NCI-H524 (cell line): ENCODE data around the gene NAXD.
A peak's percentile ranks its signal among the peaks of the same experiment; 100 is the strongest.
"Not testable (repeated sequence)": the region's sequence is repeated elsewhere in the genome, so short reads cannot be mapped to it uniquely, and the experiment has no call there.

Source experiments
- DNase-seq, 2 experiments: peaks; one replicate each; lab custom pipeline; 2025; lab: John Stamatoyannopoulos, UW

NAXD gene

DNA sequence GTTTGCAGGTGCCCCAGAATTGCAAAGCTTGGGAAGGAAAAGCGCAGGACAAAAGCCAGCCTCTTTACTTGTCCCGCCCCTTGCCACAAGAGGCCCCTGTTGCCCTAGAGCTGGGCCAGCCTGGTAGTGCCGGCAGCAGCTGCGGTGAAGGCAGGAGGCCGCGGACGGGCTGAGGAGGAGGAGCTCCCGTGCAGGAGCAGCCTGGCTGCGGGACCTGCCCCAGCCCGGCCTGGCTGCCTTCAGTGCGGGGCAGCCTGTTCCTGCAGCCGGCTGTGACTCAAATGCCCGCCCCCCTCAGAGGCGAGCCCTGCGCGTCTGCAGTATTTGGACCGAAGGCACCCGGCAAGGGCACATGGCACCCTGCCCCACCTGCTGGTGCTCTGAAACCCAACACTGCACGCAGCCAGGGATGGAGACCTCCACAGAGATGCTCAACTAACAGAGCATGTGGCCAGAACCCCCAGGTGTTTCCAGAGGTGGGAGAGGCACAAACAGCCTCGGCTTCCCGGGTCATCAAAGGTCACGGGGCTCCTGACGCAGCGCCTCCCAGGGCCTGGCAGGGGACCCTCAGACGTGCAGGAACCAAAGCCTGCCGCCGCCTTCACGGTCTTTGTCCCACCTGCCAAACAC is 29.7 kb downstream of the NAXD start:
- DNase-seq: peak; percentile 33 to 68

DNA sequence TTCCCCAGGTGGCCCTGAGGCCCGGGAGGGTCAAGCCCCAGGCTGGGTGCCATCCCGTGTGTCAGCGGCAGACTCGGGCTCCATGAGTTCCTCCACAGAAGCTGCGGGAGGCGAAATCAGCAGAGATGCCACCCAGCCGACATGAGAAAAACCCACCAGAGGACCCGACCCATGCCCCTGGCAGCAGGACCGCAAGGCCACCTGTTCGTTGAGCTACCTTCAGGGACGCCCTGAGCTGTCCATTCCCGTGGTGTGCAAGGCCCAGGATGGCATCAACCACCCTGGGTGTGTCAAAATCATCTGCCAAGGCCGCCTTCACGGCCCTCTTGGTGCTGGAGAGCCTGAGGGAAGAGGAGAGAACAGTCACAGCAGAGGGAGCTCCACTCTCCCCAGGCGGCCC is 30.4 kb downstream of the NAXD start:
- no peak for DNase-seq

DNA sequence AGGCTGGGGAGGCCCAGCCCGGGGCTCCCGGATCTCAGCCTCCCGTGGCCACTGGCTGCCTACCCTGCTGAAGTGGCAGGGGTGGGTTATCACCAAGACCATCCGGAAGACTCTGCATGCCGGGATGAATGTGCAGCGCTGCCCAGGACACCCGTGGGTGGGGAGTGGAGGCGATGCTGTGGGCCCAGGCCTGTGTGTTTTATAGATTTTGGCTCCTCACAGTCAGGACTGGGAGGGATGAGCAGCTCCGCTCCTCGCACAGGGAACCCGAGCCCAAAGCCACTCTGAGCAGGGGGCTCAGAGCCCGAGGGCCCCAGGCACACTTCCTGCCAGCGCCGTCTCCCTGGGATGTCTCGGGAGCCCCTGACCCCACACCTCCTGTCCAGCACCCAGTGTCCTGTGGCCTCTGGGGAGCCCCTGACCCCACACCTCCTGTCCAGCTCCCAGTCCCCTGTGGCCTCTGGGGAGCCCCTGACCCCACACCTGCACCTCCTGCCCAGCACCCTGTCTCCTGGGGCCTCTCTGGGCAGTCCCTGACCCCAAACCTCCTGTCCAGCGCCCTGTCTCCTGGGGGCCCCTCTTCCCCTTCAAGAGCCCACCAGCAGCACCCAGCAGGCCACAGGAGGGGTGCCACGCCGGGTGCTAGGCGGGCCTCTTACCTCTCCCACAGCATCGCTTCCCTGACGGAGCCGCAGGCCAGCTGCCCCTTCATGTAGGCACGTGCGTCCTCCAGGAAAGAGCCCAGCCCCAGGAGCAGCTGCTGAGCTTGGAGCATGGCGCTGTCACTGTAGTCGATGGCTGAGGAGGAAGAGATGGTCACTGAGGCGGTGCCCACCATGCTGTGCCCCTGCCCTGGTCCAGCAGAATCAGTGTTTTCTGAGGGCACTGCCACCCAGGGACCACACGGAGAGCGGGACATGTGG is 31.4 kb downstream of the NAXD start:
- DNase-seq: no peak

DNA sequence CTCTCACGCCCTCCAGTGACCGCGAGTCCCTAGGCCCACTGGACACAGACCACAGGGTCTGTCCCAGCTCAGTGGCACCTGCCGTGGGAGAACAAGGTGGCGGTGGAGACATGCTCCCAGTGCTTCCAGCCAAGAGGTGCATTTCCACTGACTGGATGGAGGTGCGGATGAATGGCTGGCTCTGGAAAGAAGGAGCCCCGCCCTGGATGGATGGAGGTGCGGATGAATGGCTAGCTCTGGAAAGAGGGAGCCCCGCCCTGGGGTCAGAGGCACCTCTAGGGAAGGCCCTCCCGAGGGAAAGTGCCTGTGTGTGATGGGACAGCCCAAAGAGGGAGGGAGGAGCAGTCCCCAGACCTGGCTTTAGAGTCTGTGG is 32.0 kb downstream of the NAXD start:
- DNase-seq: no peak

DNA sequence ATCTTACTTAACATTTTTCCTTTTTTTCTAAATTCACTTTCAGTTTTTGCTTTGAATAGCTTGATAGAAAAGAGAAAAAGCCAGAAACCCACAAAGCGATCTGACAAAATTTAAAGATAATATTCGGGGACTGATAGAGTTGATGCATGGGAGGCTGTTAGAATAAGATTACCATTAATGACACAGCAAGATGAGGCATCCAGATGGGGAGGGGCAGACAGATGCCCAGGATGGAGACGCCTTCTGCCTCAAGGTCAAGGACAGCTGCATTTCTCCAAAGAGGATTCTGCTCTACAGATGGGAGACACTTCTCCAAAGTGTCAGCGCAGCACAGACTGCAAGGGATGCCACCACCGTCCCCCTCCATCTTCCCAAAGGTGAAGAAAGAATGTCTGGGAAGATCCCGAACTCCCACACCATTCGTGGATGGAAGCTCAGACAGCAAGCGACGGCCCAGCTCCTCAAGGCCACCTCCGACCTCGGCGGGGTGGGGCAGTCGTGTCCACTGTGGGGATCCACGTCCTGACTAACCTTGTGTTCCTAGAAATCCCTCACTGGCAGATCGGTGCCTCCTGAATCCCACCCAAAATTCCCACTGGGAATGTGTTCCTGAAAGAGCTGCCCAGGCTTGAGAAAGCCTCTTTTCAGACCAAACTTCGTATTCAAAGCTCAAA is 32.9 kb downstream of the NAXD start:
- peak; percentile 73 to 91 for DNase-seq

DNA sequence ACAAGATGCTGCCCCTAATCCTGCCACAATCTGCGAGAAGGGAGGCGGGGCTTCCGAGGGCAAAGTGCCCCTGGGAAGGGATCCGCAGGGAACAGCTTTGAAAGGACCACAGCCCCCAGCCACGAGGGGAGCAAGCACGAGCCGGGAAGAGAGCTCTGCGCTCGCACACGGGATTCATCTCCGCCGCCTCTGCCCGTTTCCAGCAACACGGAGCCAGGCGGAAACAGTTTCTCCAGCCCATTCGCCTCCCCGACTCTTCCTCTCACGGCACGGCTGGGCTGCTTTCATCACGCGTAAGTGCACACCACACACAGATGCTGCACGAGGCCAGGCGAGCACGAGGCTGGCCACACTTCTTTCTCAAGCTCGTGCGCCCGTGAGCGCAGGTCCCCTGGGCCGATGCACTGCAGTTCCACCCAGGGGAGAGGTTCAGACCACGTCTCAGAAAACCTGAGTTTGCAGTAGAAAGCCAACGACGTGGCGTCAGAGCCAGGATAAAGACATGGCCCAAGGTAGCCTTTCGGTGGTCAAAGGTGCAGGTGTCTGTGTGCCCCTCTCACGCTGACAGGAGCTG is 33.6 kb downstream of the NAXD start:
- peak; percentile 43 to 71 for DNase-seq

DNA sequence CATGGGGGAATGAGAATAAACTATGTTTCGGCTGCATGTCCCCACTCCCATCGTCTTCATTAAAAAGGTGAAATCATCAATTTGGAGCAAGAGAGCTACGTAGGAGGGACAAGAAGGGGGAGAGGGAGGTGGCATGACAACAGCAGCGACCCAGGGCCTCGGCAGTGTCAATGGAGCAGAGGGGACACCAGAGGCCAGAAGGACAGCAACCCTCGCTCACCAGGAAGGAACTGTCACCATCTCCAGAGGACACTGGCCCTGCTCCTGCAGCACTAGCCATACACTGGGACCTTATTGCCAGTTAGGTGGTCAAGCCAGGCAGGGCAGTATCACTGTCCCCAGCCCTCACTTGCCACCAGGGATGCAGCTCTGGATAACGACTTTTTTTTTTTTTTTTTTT is 34.2 kb downstream of the NAXD start:
- no peak for DNase-seq

DNA sequence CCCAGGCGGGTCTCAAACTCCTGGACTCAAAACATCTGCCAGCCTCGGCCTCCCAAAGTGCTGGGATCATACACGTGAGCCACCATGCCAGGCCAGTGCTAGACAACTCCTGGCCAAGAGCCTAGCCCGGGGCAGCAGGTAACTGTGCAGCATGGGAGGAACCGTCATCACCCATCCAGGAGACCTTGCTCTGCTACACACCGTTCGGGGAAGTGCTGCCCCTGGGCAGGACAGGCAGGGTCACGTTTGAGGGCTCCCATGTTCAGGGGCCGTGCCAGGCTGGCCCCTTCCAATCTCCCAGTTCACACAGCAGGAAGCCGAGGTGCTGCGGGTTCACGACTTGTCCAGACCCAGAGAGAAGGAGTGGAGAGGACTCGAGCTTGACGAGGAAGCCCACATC is 35.1 kb downstream of the NAXD start:
- DNase-seq: no peak

DNA sequence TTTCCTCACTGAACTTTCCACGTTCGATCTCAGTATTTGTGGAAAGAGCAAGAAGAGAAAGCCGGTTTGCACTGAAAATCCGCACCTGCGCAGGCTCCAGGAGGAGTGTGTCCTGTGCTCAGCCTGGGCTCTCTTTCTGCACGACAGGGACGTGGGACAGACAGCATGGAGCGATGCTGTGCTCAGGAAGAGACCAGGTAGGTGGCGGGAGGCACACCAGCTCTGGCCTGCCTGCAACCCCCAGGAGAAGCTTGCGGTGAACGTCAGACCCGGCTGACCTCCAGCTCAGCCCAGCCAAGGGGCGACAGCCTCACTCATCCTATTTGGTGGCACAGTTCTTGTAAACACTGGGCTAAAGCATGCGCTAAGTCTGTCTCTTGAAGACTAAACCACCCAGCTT is 35.9 kb downstream of the NAXD start:
- no peak for DNase-seq

DNA sequence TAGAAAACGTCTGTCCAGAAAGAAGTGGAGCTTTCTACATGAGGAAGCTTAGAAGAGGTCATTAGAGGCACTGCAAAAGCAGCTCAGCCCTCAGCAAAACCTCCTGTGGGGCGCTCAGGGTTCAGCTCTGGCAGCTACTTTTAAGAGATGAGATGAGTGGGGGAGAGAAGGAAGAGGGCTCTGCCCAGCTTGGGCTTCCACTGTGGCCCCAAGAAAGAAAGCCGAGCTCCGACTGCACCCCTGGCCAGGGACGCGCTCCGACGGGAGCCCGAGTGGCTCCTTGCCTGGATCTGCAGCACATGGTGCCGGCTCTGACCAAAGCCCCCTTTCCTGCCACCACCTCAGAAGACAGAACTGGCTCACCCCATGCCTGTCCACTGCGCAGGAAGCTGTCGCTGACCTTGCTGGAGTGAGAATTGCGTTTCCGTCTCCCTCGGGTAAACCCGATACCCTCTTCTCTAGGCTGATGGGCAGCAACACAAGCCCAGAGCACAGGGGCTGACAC is 36.4 kb downstream of the NAXD start:
- DNase-seq: no peak

DNA sequence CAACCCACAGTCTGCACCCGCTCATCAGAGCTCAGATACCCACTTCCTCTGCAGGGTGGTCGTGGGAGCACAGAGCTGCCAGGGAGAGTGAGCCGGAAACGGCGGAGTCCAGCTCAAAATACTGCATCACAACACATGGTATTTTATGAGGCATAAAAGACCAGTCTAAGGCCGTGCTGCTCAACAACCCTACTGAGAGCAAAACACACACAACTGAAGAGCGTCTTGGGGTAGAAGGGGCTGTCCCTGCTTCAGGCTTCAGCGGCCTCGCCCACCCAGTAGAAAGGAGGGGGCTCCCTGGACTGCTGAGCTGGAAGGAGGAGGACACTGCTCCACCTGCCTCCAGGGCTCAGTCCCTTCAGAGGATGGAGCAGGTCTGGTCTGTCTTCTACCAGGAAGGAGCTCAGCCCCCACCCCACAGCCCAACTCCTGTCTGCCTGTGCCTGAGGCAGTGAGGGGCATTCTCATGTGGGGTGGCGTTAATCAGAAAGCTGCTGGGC is 36.9 kb downstream of the NAXD start:
- DNase-seq: no peak

DNA sequence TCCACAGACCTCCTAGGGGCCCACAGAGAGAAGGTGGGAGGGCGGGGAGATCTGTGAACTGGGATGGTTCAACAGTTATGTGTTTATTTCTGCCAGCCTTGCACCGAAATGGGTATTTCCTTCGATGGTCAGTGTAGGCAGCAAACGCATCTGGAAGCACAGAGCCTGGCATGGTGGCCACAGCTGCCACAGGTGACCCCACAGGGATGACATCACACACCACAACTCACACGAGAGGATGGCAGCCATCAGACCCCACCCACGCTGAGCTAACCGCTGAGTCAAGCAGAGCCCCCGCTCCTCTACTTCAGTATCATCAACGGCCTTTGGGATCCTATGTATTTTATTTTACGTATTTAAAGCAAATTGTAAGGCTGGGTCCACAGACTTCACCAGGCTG is 37.4 kb downstream of the NAXD start:
- no peak for DNase-seq

DNA sequence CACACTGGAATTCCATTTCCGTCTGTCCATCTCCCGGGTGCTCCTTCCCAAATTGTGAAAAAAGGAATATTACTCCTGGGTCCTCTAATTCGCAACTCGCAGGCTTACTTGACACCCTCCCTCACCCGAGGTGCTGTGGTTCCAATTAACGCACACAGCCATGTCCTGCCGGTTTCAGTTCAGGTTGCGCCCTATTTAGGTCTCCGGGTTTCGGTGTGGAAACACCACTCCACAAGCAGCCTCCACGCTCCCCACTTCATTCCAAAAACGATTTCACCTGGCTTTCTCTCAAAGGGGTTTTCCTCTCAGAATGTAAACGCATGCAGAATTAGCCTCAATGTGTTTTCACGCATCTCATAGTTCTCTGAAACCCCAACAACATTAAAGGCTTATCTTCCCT is 37.9 kb downstream of the NAXD start:
- no peak for DNase-seq

DNA sequence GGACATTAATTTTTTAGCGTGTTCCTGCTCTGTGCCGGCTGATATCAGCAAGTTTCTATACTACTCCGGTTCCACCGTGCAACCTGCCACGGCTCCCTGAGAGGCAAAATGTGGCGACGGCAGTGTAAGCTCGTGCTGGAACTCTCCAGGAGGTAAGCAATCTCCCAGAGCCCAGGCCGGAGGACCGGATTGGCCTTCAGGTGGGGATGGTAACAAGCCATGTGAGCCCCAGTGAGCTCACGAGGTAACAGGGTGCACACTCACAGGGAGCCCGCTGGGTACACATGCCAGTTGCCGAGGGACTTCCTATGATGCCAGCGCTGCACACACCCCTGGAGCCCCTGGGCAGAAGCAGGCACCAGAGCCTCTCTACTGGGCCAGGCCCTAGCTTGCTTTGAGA is 38.5 kb downstream of the NAXD start:
- DNase-seq: no peak

DNA sequence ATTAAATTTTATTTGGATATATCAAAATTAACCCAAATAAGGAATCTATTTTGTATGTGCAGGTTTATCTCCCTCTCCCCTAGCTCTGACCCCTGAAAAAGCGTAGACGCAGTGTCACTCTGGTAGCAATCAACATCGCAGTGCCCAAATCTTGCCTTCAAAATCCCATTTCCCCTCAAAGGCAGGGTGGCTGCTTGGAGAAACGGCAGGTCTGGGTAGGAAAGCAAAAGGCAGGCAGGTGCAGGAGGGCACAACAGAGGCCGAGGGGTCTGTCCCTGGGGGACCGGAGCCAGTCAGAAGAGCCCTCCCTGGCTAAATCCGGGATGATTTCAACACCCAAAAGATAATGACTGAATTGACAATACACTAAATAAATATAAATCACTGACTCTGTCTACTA is 41.9 kb downstream of the NAXD start:
- DNase-seq: no peak

DNA sequence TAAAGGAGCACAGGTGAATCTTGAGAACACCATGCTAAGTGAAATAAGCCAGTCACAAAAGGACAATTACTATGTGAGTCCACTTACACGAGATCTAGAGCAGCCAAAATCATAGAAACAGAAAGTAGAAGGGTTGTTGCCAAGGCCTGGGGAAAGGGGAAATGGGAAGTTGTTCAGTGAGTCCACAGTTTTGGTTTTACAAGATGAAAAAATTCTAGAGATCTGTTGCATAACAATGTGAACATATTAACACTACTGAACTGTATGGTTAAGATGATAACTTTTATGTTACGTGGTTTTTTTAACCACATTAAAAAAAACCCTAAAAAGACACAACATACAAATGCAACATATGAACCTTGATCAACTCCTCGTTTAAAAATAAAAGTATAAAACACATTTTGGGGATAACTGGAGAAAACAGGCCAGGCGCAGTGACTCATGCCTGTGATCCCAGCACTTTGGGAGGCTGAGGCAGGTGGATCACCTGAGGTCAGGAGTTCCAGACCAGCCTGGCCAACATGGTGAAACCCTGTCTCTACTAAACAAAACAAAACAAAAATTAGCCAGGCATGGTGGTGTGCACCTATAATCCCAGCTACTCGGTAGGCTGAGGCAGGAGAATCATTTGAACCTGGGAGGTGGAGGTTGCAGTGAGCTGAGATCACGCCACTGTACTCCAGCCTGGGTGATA is 43.0 kb downstream of the NAXD start:
- DNase-seq: not testable (repeated sequence)

DNA sequence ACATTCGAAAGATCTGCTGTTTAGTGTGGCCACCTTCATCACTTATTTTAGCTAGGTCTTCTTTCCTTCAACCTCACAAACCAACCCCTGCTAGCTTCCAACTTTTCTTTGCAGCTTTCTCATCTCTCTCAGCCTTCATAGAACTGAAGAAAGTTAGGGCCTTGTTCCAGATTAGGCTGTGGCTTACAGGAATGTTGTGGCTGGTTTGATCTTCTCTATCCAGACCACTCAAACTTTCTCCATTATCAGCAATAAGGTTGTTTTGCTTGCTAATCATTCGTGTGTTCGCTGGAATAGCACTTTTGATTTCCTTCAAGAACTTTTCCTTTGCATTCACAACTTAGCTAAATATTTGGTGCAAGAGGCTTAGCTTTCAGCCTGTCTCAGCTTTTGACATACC is 45.9 kb downstream of the NAXD start:
- no peak for DNase-seq

DNA sequence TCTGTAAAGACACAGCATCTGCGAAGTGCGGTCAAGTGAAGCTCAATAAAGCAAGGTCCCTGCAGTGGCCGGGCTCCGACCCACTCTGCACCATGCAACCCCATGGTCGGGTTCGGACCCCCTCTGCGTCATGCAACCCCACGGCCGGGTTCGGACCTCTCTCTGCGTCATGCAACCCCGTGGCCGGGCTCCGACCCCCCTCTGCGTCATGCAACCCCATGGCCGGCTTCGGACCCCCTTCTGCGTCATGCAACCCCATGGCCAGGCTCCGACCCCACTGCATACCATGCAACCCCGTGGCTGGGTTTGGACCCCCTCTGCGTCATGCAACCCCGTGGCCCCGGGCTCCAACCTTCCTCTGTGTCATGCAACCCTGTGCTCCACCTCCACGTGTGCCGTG is 46.7 kb downstream of the NAXD start:
- no peak for DNase-seq

DNA sequence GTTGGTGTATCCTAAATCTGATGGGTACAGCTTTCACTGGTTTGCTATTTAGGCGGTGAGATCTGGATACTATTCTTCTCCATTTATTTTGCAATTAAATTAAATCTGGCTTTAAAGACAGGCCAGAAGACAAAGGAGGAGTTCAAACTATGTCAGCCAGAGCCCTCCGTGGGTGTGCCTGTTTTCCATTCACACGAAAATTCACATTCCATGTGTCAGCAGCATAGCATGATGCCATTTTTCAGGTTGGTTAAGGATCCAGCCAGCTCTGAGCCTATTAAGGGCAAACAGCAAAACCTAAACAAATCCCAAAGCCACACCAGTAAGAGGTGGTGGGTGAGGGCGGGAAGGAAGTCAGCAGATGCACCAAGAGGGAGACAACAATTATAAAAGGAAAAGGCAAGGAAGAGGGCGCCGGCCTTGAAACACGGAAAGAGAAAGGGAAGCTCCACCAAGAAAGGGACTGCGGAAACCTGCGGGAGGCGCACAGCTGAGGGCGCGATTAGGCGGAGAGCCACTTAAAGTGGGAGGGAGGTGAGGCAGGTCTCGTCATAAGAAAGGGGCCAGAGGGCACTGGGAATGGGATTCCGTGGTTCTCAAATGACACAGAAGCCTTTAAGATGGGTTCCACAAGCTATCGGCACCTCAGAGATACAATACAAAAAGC is 47.6 kb downstream of the NAXD start:
- no peak for DNase-seq

DNA sequence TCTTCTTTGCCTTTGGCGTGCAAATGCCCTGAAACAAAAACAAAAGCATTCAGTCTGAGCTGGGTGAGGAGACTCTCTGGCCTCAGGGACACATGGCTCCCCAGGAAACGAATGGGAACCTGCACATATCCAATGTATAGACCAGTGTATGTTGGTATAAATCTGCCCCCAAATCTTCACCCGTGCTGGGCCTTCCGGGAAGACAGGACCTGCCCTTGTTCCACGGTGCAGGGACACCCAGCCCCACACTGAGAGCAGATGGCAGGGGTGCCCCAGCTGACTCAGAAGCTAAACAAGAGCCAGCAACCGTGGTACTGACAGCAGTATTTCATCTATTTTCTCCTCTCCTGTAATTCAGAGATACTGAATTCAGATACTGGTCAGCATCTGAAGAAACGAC is 48.1 kb downstream of the NAXD start:
- no peak for DNase-seq

DNA sequence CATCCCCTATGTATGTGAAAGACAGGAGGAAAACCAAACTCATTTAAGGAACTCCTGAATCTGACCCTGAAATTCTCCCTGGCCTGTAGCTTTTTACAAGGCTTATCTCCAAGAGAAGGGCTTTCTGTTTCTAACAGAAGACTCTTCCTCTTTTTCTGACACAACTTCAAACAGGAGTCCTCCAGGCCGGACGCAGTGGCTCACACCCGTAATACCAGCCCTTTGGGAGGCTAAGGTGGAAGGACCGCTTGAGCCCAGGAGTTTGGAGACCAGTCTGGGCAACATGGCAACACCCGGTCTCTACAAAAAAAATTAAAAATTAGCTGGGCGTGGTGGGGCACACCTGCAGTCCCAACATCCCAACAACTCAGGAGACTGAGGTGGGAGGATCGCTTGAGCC is 48.7 kb downstream of the NAXD start:
- no peak for DNase-seq
